T47D (cell line): ENCODE results near the gene C5orf47.
A peak's percentile ranks its signal among the peaks of the same experiment; 100 is the strongest.

Experiments used
- DNase-seq, 2 experiments: peaks; one replicate each; pipeline versions ENCODE4 v3.0.0 to v3.0.0-alpha.2; 2011 to 2012; ENCODE audit warnings: low read depth in 1 of 2, low spot score in 1 of 2
- JUND ChIP-seq: IDR thresholded peaks from 2 replicates; pipeline ENCODE4 v1.6.1; 2012; ENCODE audit warnings: low read depth
- in situ Hi-C: cut with HindIII; loops from 2 replicates; pipeline ENCODE4 v1.10.0; 2016; ENCODE audit warnings: low sequenced_read_pairs, low pct_unique_long_range_greater_than_20kb

C5orf47 gene, protein sequence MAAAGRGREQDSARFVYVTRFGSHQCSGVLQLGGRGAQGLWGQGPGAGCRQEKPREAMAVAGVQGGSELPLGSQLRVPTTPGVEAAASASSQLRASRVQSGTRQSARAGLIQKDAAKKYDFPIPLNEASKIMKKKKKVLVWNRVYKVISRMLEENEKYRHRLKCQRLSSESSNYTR

DNA sequence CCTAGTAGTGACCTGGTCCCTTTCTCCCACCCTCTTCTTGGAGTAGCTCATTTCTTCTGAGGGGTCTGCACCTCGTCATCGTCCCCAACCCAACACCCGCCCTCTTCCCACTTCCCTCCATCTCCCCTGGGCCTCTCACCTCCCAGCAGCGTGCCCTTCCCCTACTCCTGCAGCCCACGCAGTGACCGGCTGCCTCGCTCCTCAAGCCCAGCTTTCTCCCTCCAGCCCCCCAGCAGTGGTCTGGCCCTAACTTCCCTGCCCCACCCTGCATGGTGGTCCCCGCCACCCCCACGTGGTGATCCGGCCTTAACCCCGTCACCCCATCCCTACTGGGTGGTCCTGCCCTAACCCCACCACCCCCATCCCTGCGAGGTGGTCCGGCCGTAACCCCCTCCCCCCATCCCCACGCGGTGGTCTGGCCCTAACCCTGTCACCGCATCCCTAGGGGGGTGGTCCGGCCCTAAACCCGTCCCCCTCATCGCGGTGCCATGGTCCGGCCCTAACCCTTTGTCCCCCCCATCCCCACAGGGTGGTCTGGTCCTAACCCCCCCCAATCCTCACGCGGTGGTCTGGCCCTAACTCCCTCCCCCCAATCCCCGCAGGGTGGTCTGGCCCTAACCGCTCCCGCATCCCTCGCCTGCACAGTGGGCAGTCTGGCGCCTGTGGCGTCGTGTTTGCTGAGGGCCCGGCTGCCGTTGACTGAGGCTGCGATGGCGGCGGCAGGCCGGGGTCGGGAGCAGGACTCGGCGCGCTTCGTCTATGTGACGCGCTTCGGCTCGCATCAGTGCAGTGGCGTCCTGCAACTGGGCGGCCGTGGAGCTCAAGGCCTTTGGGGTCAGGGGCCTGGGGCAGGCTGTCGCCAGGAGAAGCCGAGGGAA lies at the start of gene C5orf47:
TSS of gene C5orf47 (plus strand) at position 617 of the 878 bp plus-strand sequence. CDS start at position 711, 94 bp downstream.
- no peak for DNase-seq
- in situ Hi-C loops = no loop called here

DNA sequence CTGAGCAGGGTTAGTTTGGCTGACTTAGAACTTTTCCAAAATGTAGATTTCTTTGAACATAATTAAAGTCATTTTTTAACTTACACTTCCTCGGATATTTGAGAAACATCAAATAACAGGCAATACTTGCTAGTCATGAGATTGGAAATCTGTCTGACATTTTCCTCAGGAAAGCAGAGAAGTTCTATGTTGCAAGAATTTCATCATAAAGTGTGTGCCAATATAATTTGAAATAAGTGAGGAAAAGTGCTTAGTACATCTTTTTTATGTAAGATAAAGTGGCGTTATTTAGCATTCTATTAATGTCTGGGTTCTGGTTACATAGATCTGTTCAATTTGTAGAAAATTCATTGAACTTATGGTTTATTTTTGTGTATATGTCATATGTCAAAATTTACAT lies 48.7 kb upstream of the C5orf47 start:
- DNase-seq = no peak
- in situ Hi-C loops = no loop called here
- no peak for TF ChIP-seq JUND

More for the DNA sequence above, at the start of gene C5orf47:
- TF ChIP-seq JUND = no peak

DNA sequence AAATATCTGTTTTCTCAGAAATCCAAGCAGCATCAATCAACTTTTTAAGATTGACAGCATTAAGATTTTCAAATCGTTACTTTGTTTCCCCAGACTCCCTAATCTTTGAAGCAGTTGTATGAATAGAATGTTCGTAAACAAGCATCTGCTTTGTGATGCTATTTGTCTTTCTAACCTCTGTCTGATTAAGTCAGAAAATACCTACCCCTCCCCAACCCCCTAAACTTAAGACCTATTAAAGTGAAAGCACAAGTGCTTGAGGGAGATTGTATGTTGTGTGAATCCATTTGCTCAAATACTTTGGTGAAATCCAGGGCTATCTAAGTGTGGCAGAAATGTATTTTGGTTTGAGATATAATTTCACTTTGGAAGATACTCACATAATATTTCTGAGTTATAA lies 47.9 kb upstream of the C5orf47 start:
- no peak for TF ChIP-seq JUND
- in situ Hi-C loops = no loop called here
- no peak for DNase-seq

DNA sequence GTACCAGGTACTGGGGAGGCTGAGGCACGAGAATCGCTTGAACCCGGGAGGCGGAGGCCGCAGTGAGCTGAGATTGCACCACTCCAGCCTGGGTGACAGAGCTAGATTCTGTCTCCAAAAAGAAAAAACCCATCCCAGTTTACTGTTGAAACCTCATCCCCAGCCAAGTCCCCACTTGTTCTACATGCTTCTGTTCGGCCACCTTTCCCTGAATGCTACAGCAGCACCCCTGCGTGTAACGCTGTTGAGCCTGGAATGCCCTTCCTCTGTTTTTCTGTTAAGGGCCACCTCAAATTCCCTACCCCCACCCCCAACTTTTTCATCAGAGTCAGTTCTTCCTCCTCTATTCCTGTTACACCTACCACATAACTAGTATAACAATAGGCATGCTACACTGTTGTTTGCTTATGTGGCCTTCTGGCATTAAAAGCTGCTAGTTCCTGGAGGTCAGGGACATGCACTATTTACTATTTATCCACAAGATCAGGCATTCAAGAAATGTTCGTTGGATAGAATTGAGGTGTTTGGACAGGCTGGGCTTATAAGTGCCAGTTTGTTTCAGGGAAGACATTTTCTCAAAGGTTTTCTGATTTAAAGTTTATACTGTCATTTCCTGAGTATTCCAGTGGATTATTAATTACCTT lies 47.1 kb upstream of the C5orf47 start:
- in situ Hi-C loops = no loop called here
- peak in 1 of 2 experiments; percentile 80 for DNase-seq
- no peak for TF ChIP-seq JUND

DNA sequence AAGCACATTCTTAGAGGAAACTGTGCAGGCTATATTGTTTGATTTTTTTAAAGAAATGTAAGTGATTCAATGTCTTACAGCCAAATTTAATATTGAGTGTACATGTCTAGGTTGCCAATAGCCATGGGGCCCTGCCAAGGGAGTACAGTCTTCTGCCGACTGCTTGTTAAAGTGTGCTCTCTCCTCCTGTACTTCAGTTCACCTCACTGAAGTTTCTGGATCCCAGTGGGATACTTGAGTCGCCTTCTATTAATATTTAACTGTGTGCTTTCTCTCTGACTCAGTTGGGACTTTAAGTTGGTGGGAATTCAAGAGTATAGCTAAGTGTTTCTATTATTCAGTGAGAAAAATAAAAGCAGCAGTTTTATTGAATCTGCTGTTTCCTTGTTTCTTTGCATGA lies 44.5 kb upstream of the C5orf47 start:
- DNase-seq = no peak
- in situ Hi-C loops = no loop called here
- TF ChIP-seq JUND = no peak

DNA sequence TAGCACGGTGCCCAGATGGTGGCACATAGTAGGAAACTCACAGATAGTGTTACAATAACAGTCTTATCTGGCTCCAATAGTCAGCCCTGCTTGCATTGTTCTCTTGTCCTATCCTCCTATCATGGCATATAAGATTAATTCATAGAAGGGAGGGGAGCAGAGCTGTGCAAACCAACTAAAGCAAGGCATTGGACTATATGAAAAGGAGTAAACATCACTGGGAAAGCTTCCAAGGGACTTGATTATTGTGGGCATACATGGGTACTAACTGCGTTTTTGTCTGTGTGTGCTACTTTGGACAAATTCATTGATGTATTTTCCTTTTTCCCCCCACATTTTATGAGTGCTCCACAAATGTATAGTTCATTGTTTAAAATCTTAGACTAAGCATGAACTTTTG lies 43.8 kb upstream of the C5orf47 start:
- TF ChIP-seq JUND = no peak
- DNase-seq = no peak
- in situ Hi-C loops = no loop called here

DNA sequence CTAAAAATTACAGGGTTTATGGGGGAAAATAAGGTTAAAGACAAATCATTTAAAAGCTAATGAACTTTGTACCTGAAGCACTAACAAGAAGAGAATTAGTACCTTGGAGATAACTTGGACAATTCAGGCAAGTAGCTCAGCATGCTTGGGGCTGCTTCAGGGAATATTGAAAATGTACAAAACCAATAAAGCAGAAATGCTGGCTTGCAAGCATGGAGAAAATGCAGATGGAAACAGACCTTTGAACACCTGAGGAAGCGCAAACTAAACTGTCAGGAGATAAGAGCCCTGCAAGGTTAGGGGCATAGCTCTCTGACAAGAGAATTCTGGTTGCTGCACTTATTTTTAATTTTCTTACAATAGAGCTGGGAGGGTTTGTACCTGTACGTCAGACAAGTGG lies 42.6 kb upstream of the C5orf47 start:
- no peak for TF ChIP-seq JUND
- in situ Hi-C loops = no loop called here

DNA sequence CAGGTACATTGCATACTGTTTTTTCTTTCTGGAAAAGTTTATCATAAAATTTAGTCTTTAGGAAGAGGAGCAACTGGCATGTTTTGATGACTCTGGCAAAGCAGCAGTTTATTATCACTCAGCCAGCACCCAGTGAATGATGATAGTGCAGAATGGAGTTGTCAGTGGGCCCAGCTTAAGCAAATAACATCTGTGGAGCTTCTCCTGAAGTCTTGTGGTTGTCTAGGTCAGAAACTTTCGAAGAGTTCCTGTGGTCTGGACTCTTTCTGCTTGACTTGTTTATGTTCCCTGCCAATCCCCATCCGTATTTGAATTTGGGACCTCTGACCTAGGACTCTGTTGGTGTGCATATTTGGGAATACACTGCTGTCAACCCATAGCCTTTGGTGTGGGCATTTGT lies 38.1 kb upstream of the C5orf47 start:
- in situ Hi-C loops = no loop called here
- no peak for TF ChIP-seq JUND
- DNase-seq = no peak

More for the DNA sequence above, 42.6 kb upstream of the C5orf47 start:
- no peak for DNase-seq

DNA sequence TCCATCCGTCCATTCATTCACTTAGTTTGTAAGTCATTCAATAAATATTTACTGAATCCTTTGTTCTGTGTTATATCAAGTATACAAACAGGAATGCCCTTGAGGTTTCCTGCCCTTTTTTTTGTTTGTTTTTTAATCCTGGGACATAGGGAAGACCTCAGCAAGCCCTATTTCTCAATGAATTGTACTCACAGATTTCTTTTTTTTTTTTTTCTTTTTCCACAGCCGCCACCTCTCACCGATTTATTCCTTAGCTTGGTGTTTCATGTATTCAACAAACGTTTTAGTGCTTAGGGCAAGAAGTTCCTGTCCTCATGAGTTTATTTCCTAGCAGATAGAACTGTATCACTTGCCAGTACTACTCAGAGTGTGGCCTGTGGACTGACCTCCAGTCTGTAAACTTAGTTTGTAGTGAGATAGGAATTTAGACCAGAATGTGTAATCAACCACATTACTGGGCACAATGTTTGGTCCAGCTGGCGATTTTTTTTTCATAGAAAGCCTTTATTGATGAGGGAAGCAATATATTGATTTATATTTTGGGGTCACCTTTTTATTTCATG lies 35.4 kb upstream of the C5orf47 start:
- DNase-seq = peak in 1 of 2 experiments; percentile 12
- no peak for TF ChIP-seq JUND
- in situ Hi-C loops = no loop called here

DNA sequence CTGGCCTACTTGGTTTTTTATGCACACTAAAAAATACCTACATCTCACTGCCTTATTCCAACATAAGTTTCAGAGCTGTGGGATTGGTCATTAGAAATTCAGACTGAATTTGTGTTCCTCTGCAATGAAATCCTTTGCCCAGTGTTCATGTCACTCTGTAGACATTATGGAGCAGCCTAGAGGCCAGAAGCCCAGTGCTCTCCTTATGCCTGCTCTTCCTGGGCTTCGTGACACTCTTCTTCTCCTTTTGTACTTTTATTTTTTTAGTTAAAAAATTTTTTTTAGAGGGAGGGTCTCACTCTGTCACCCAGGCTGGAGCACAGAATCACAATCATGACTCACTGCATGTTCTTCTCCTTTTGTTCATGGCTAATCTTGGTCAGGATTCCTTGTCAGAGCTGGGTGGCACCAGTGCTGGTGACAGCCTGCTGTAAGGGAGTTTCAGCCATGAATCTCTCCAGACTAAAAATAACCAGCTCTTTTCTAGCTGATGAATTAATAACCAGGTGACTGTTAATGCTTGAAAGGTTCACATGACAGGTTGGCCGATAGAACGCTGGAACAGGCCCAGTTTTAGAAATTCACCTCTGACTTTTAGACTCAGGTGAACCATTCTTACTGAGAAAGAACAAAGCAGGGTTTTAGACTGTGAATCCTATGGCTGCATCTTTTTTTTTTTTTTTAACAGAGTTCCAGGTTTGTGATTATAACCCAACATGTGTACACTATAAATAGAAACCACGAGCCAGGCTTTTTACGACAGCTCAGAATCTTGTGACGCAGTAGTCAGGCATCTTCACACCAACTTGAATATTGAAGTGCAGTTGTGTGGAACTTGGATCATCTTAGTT lies 34.1 kb upstream of the C5orf47 start:
- DNase-seq = no peak
- no peak for TF ChIP-seq JUND
- in situ Hi-C loops = no loop called here

DNA sequence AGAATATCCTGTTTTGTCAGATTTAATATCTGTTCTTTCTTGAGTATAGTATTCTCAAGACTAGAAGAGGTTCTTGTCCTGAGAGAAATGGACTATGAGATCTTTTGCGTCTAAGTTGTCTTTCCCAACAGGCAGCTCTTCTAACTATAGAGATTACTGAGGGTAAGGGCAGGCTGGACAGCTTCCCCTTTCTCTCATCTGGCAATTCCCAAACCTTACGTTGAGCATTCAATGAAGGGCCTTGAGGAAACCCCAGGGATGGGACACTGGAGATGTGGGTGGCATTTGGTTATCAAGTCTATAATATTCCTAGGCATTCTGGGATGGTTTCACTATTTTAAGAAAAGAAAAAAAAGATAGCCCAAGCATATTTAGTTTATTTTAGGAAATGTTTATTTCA lies 28.0 kb upstream of the C5orf47 start:
- TF ChIP-seq JUND = no peak
- in situ Hi-C loops = no loop called here

DNA sequence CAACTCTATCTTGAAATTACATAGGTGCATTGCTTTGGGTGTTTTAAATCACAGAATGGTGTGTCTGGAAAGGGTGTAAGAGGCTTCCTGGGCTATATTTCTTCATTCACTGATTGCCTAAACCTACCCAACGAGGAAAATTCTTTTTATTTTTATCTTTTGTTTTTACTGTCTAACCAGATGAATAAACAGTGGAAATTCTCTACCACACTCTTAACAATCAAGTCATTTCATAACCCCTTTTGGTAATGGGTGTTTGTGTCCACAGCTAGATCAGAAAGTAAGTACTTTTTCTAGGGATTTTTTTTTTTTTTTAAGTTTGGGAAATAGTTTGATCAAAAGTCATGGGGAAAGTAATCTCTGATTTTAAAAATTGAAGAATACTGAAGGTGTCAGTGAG lies 27.6 kb upstream of the C5orf47 start:
- TF ChIP-seq JUND = no peak
- no peak for DNase-seq
- in situ Hi-C loops = no loop called here

More for the DNA sequence above, 28.0 kb upstream of the C5orf47 start:
- DNase-seq = no peak
